GM10248 (cell line): ENCODE measurements around the gene EFEMP2.
A peak's percentile ranks its signal among the peaks of the same experiment; 100 is the strongest.
"Not testable (repeated sequence)": the region's sequence is repeated elsewhere in the genome, so short reads cannot be mapped to it uniquely, and the experiment has no call there.

Experiments
- CTCF ChIA-PET: fragments of 300-600 bp; sonication (Branson Sonifier 250); formaldehyde crosslinking; extraction: SDS; loops from one replicate; lab custom pipeline; 2021; ENCODE audit warnings: antibody characterized with exemption; lab: Yijun Ruan, JAX
- POLR2A ChIA-PET: fragments of 350-650 bp; sonication (Branson Sonifier 250); formaldehyde crosslinking; extraction: SDS; loops from one replicate; lab custom pipeline; 2020; ENCODE audit warnings: antibody characterized with exemption; lab: Yijun Ruan, JAX
- DNase-seq: peaks from one replicate; pipeline ENCODE4 v3.0.0; 2012; ENCODE audit errors: extremely low spot score
- TF ChIP-seq, protein P1 (sequence below): IDR thresholded peaks from 2 replicates; pipeline ENCODE4 v1.5.1; 2012; ENCODE audit warnings: mild to moderate bottlenecking, low read depth; ENCODE audit errors: extremely low read depth, missing control alignments, control extremely low read depth

Gene EFEMP2

DNA sequence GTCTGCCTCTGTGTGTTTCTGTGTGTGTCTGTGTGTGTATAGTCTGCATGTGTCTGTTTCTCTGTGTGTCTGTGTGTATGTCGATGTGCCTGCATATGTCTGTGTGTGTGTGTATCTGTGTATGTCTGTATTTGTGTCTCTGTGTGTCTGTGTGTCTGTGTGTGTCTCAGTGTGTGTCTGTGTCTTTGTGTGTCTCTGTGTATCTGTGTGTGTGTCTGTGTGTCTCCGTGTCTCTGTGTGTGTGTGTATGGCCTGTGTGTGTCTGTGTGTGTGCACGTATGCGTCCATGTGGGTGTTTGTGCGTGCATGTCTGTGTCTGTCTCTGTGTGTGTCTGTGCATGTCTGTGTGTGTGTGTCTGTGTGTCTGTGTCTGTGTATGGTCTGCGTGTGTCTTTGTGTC lies 38.4 kb downstream of the EFEMP2 start:
- DNase-seq = no peak

DNA sequence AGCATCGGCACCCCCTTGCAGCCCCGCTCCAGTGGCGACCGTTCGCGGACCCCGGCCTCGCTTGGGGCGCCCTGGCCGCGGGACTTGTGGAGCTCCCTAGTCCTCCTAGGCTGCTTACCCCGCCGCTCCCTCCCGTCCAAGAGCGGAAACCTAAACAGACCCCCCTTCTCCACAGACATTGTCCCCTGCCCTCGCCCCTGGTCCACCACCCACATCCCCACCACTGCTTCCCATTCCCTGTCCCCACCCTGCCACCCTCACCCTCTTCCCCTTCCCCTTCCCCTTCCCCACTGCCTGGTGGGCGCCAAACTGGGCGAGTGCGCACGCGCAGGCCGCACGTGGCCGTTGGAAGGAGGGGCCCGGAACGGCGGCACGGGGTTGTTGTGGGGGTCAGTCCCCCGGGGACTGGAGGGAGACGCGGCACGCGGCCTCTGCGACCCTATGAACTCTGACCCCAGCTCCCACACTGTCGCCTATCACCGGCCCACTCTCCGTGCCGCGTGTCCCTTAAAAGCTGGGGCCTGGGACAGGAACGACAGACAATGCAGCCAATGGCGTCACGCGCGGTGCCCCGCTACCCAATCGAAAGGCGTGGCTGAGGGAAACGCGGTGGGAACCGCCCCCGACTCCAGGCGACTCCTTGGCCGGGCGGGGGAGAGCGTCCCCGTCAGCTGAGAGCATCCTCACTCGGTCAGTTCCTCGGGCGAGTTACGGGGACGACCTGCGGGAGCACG lies 39.1 kb downstream of the EFEMP2 start, which contains the start of gene SNX32:
Gene SNX32, plus strand, starts transcription at position 667 of the 734 bp plus-strand sequence. CDS start 103 bp downstream, outside the sequence.
- POLR2A ChIA-PET = interaction anchor here (0.8 to 2.5 kb wide), 4 partner anchors 9 to 25 kb away, joined by 3 to 12 read pairs (median 6); partner anchors contain the start of gene CFL1
- TF ChIP-seq, protein P1, sequence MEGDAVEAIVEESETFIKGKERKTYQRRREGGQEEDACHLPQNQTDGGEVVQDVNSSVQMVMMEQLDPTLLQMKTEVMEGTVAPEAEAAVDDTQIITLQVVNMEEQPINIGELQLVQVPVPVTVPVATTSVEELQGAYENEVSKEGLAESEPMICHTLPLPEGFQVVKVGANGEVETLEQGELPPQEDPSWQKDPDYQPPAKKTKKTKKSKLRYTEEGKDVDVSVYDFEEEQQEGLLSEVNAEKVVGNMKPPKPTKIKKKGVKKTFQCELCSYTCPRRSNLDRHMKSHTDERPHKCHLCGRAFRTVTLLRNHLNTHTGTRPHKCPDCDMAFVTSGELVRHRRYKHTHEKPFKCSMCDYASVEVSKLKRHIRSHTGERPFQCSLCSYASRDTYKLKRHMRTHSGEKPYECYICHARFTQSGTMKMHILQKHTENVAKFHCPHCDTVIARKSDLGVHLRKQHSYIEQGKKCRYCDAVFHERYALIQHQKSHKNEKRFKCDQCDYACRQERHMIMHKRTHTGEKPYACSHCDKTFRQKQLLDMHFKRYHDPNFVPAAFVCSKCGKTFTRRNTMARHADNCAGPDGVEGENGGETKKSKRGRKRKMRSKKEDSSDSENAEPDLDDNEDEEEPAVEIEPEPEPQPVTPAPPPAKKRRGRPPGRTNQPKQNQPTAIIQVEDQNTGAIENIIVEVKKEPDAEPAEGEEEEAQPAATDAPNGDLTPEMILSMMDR = no peak
- CTCF ChIA-PET = interaction anchor here (0.8 to 3.7 kb wide), 13 partner anchors 11 to 240 kb away, joined by 3 to 23 read pairs (median 6); partner anchors contain the start of genes FIBP, KAT5 and MUS81
- peak; percentile 100 for DNase-seq

More for the DNA sequence above, 38.4 kb downstream of the EFEMP2 start:
- TF ChIP-seq, protein P1 = no peak
- CTCF ChIA-PET = interaction anchor here (0.8 to 3.2 kb wide), 7 partner anchors 11 to 241 kb away, joined by 3 to 23 read pairs (median 3); partner anchors contain the start of genes FIBP and MUS81
- POLR2A ChIA-PET = interaction anchor here (0.8 to 2.5 kb wide), 3 partner anchors 10 to 24 kb away, joined by 4 to 12 read pairs (median 7); partner anchors contain the start of gene CFL1

DNA sequence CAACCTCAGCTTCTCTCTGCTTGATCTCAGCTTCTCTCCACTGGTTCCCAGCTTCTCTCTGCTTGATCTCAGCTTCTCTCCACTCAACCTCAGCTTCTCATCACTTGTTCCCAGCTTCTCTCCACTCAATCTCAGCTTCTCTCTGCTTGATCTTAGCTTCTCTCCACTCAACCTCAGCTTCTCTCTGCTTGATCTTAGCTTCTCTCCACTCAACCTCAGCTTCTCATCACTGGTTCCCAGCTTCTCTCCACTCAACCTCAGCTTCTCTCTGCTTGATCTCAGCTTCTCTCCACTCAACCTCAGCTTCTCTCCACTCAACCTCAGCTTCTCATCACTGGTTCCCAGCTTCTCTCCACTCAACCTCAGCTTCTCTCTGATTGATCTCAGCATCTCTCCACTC lies 40.4 kb downstream of the EFEMP2 start:
- CTCF ChIA-PET = interaction anchor here (1.0 to 3.7 kb wide), 12 partner anchors 10 to 156 kb away, joined by 3 to 23 read pairs (median 6); partner anchors contain the start of genes FIBP, KAT5 and MUS81
- POLR2A ChIA-PET = interaction anchor here (1.3 to 2.5 kb wide), 3 partner anchors 20 to 26 kb away, joined by 3 to 12 read pairs (median 7); partner anchors contain the start of gene CFL1
- not testable (repeated sequence) for DNase-seq

DNA sequence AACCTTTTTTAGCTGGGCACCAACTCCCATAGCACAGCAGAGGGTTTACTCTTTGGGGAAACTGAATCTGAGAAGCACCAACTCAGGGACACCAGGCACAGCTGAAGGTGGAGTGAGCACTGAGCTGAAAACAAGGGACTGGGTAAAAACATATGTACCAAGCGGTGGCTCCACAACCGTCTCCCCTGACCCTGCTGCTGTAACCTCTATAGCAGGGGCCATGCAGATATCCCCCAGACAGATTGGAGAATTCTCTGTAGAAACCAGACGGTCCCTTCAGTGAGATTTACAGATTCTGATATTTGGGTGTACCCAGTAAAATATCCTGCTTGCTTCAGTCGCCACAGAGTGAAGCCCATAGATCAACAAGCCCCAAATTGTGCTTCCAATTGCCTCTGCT lies 43.1 kb downstream of the EFEMP2 start:
- ChIA-PET CTCF (interaction anchor here (1.0 to 3.1 kb wide), 8 partner anchors 9 to 117 kb away, joined by 3 to 25 read pairs (median 4); partner anchors contain the start of genes FIBP and MUS81), POLR2A (interaction anchor here (0.6 to 0.7 kb wide), 2 partner anchors 20 to 264 kb away, joined by 3 to 4 read pairs; no protein-coding TSS in a partner anchor)
- TF ChIP-seq, protein P1 = no peak
- no peak for DNase-seq

DNA sequence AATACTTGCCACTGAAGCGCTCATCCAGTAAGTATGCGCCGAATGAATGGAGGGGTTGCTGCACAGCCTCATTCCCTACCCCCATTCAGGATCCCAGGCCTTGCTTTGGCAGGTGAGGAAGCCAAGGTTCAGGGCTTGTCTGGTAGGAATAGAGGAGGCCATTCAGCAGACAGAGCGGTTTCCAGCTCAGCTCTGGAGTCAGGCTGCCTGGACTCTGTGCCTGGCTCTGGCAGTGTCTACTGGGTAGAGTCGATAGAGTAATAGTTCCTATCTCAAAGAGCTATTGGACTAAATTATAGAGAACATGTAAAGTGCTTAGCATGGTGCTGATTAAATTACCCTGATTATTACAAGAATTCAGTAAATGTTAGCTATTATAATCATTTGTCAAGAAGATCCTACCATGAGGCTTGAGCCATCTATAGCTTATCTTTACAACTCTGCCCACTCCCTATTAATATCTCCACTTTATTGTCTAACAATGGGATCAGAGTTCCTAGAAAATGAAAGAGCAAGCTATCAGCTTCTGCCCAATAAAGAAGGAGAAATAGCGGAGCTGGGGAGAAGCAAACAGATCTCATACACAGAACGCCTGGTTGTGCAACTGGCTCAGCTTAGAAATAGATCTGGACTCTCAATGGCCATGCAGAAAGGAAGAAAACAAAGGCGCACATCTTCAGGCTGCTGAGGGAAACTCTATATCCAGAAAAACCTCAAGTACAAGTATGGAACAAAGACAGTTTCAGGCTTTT lies 45.4 kb downstream of the EFEMP2 start:
- ChIA-PET POLR2A (no interaction called here), CTCF (interaction anchor here (0.8 to 2.3 kb wide), 8 partner anchors 9 to 201 kb away, joined by 3 to 18 read pairs (median 6); partner anchors contain the start of genes KAT5 and MUS81)
- TF ChIP-seq, protein P1 = no peak
- DNase-seq = no peak

DNA sequence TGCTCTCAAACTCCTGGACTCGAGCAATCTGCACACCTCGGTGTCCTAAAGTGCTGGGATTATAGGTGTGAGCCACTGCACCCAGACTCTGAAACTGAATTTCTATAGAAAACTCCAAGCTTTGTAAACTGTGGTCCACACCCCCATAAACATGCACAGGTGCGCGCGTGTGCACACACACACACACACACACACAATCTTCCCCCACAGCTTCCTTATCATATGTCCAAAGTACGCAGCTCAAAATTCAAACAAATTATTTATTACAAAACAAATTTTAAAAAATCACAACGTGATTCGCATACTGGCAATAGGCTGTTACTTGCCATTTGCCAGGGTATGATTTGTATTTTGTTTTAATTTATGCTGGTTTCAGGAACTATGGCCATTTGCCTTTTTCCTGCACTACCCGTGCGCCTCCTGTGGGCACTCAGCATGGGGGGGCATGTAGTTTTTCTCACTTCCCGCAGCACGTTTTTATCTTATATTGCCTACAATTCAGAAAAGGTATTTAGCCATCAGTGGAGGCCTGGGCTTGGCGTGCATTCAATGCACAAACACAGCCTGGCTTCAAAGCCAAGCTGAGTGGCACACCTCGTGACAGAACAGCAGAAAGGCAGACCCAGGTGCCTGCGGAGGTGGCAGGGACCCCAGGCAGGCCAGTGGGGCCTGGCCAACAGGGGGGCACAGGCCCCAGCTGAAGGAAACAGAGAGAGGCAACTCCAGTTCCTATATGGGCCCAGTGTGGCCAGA lies 49.6 kb downstream of the EFEMP2 start:
- TF ChIP-seq, protein P1 = no peak
- ChIA-PET CTCF (interaction anchor here (0.8 to 3.3 kb wide), 5 partner anchors 10 to 112 kb away, joined by 3 to 17 read pairs (median 7); partner anchors contain the start of gene SNX32), POLR2A (no interaction called here)

More for the DNA sequence above, 49.6 kb downstream of the EFEMP2 start:
- no peak for DNase-seq
